ENCODE data around the gene LGMN.

LGMN gene

GRCh38 chr14:92702441-92702918 lies 45.9 kb downstream of the LGMN start:
- in situ Hi-C loops (cut with HindIII; ENCODE audit: low sequenced_read_pairs) = loop anchor here (5.0 kb wide), 1 partner anchor 75 kb away; no protein-coding TSS in a partner anchor

GRCh38 chr14:92701826-92702225 lies 46.6 kb downstream of the LGMN start:
- in situ Hi-C loops (cut with HindIII; ENCODE audit: low sequenced_read_pairs) = loop anchor here (5.0 kb wide), 1 partner anchor 75 kb away; no protein-coding TSS in a partner anchor

- in situ Hi-C loops (cut with HindIII; ENCODE audit: low sequenced_read_pairs) = no loop called here
Measured at GRCh38 chr14:92698393-92698792, 50.0 kb downstream of the LGMN start.

GRCh38 chr14:92696366-92696765 lies 52.1 kb downstream of the LGMN start:
- in situ Hi-C loops (cut with HindIII; ENCODE audit: low sequenced_read_pairs) = no loop called here

GRCh38 chr14:92695562-92695961 lies 52.9 kb downstream of the LGMN start:
- in situ Hi-C loops (cut with HindIII; ENCODE audit: low sequenced_read_pairs) = no loop called here

- in situ Hi-C loops (cut with HindIII; ENCODE audit: low sequenced_read_pairs) = no loop called here
Measured at GRCh38 chr14:92694807-92695206, 53.6 kb downstream of the LGMN start.

GRCh38 chr14:92693998-92694795 lies 54.2 kb downstream of the LGMN start:
- in situ Hi-C loops (cut with HindIII; ENCODE audit: low sequenced_read_pairs) = no loop called here

GRCh38 chr14:92692822-92693226 lies 55.6 kb downstream of the LGMN start:
- in situ Hi-C loops (cut with HindIII; ENCODE audit: low sequenced_read_pairs) = no loop called here

- in situ Hi-C loops (cut with HindIII; ENCODE audit: low sequenced_read_pairs) = no loop called here
Measured at GRCh38 chr14:92690171-92691011, 58.0 kb downstream of the LGMN start.

- in situ Hi-C loops (cut with HindIII; ENCODE audit: low sequenced_read_pairs) = loop anchor here (5.0 kb wide), 3 partner anchors 59 to 101 kb away; partner anchors contain the start of gene LGMN
Measured at GRCh38 chr14:92688434-92689375, 59.7 kb downstream of the LGMN start.

- in situ Hi-C loops (cut with HindIII; ENCODE audit: low sequenced_read_pairs) = loop anchor here (5.0 kb wide), 3 partner anchors 59 to 101 kb away; partner anchors contain the start of gene LGMN
Measured at GRCh38 chr14:92687681-92688433, 60.6 kb downstream of the LGMN start.

GRCh38 chr14:92686900-92687427 lies 61.5 kb downstream of the LGMN start:
- in situ Hi-C loops (cut with HindIII; ENCODE audit: low sequenced_read_pairs) = loop anchor here (5.0 kb wide), 3 partner anchors 60 to 100 kb away; partner anchors contain the start of gene LGMN

- in situ Hi-C loops (cut with HindIII; ENCODE audit: low sequenced_read_pairs) = loop anchor here (5.0 kb wide), 3 partner anchors 61 to 99 kb away; partner anchors contain the start of gene LGMN
Measured at GRCh38 chr14:92686411-92686899, 62.0 kb downstream of the LGMN start.

- in situ Hi-C loops (cut with HindIII; ENCODE audit: low sequenced_read_pairs) = loop anchor here (5.0 kb wide), 3 partner anchors 61 to 99 kb away; partner anchors contain the start of gene LGMN
Measured at GRCh38 chr14:92685784-92686355, 62.6 kb downstream of the LGMN start.

GRCh38 chr14:92684801-92685560 lies 63.4 kb downstream of the LGMN start:
- in situ Hi-C loops (cut with HindIII; ENCODE audit: low sequenced_read_pairs) = loop anchor here (5.0 kb wide), 3 partner anchors 62 to 98 kb away; partner anchors contain the start of gene LGMN

- in situ Hi-C loops (cut with HindIII; ENCODE audit: low sequenced_read_pairs) = no loop called here
Measured at GRCh38 chr14:92683041-92683440, 65.4 kb downstream of the LGMN start.

- in situ Hi-C loops (cut with HindIII; ENCODE audit: low sequenced_read_pairs) = no loop called here
Measured at GRCh38 chr14:92680781-92681650, 67.4 kb downstream of the LGMN start.
